GM21526 (cell line): ENCODE measurements around the gene ATP9A.

Experiments
- ATAC-seq: cut with Tn5 transposase; IDR thresholded peaks from one replicate; pipeline ENCODE4 v1.9.1; 2021; ENCODE audit warnings: moderate library complexity; ENCODE audit not compliant: unreplicated experiment, low FRiP score

ATP9A gene

DNA sequence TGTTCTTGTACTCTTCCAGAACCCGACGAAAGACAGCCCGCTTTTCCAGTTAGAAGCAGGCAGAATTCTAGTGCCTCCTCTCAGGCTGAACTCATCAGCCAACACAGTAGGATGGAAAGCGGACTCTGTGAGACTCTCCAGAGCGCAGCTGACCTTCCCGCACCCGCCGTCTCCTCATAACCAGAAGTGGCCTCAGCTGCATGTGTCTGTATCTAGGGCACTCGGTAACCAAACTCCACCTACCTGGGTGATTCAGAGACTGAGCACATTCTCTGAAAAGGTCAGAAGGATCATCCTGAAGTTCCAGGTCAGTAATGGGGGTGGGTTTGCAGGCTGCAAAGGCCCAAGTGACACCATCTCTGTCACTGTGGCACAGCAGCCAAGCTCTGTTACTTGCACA is 158.9 kb downstream of the ATP9A start:
- no peak for ATAC-seq

DNA sequence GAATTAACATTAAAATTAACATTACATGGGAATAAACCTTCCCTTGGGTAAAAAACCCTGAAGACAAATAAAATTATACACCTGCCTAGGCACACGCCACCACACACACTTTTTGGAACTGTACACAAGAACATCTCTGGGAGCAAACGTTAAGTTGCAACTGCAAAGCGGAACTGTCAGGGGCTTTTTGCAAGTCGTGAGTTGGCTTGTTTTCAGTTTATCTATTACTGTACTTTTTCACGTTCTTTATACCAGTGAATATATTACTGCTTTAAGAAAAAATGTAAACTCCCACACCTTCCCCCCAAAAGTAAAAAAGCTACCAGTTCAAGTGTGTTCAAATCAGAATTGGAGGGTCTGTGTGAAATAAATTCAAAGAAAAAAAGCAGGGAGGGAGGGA is 160.1 kb downstream of the ATP9A start:
- ATAC-seq: no peak

DNA sequence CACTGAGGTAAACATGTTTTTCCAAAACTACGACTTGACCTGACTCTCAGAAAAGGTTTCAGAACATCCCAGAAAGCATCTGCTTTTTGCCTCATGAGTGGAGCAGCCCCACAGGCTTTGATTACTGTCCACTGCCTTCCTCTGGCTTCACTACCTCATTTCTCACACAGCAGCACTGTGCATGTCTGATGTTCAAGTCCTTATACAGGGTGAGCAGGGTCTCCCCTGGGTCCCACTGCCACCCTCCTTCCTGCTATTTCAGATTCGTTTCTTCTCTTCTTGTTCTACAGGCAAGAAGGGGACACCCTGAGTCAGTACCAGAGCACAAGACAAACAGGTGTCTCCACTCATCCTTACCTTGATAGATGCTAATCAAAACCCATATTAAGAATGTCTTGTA is 161.0 kb downstream of the ATP9A start:
- no peak for ATAC-seq

DNA sequence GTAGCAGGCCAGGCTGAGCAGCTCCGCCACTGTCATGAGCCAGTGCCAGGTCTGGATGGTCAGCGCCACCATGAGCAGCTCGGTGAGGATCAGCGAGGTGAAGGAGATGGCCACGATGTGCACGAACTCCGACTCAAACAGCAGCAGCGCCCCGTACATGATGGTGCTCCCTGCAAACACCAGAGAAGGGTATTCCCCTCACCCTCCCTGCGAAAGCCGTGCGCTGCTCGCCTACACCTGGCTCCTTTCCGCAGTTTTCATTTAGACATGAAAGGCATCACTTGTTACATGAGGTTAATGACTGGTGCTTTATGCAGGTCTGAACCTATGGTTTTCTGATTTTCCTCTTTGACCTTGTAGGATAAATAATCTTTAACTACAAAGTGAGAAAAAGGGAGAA is 163.3 kb downstream of the ATP9A start:
- ATAC-seq: no peak

DNA sequence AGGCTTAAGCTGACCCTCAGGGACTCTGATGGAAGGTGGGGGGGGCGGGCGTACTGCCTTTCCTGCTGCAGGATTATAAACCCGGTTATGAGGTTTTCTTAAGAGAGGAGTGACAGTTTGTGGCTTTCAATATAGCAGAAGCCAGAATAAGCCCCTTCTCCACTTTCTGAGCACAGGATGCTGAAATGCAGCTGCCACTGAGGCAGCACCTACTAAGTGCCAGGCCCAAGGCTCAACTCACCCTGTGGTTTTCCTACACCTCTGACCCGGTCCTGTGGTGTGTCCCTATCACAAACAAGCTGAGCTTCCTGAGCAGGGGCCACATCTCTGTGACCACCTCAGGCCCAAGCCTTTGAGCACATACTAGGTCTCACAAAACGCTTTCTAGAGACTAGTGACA is 166.1 kb downstream of the ATP9A start:
- ATAC-seq: no peak

DNA sequence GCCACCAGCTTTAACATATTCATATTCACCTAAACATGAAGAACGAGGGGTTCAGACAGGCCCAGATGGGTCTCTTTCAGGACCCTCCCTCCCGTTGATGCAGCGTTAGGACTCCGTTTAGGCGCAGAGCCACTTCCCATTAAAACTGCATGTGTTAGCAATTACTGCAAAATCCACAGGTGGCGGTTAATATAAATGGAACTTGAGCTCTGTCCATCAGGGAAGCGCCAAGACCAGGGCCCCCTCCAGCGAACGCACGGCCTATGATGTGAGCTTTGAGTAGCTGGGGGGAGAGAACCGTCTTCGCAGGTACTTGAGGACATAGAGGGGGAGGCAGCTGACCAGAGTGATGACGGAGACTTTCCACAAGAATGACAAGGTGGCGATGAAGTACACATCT is 167.2 kb downstream of the ATP9A start:
- ATAC-seq: no peak

DNA sequence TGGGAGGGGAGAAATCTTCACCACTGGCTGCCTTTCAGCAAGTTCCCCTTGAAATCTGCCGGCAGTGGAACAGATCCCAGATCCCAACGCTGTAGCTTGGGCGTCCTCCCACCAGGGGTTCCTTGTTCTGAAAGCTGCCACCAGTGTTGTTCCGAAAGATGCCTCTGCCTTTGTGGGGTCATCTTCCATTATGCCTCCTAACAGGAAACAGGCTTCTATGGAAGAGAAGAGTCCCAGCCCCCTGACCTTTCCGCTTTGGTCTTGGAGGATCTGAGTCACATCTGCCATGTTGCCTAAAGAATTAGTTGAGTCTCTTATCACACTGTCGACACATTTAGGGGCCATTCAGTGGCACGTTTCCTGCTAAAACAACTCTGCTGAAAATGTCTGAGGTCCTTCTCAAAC is 168.2 kb downstream of the ATP9A start:
- no peak for ATAC-seq

DNA sequence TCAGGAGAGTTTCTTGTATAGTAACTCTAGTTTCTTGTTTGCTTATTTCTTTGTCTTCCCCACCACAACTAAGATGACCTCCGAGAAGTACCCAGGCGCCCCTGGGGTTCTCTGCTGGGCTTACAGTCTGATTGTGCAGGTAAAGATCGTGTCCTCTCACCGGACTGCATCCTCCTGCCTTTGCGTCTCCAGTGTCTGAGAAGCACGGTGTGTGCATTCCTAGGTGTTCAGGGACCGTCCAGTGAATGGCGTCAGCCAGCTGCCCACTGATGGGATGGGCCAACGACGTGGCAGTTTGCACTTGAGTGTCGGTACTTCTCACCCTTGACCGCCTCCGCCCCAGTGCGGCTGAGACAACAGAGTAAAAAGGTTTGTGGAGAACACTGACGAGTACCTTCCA is 169.6 kb downstream of the ATP9A start:
- no peak for ATAC-seq

DNA sequence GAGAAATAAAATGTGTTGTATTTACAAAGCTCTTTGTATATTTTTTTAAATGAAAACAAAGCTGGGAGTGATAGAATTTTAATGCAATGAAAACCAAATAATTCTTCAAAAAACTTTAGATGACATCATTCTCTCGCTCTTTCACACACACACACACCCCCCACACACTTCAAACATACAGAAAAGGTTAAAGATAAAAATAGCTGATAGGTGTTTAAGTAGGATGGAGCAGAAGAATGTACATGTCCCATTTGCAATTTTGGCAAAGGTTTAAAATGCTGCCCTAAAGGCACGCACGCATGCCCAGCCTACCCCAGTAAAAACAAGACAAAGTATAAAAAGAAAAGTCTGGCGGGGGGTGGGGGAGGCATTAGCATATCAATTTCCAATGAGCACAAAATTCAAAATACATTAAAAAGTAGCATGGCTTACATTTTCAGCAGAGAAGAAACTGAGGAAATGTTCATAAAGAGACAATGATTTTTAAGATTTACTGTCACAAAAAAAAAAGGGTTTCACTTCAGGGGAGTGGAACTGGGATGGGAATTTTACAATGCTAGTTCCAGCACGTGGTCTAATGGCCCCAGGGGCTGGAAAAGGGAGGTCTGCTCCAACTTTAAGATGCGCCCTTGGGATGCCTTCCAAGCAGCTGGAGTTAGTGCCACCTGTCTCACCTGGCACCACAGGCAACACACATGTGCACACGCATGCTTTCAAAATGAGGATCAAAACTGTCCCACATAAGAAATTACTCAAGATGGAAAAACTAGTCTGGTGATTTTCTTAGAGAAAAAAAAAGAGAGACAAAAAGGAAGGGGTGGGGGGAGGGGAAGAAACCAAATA is 170.6 kb downstream of the ATP9A start:
- no peak for ATAC-seq

DNA sequence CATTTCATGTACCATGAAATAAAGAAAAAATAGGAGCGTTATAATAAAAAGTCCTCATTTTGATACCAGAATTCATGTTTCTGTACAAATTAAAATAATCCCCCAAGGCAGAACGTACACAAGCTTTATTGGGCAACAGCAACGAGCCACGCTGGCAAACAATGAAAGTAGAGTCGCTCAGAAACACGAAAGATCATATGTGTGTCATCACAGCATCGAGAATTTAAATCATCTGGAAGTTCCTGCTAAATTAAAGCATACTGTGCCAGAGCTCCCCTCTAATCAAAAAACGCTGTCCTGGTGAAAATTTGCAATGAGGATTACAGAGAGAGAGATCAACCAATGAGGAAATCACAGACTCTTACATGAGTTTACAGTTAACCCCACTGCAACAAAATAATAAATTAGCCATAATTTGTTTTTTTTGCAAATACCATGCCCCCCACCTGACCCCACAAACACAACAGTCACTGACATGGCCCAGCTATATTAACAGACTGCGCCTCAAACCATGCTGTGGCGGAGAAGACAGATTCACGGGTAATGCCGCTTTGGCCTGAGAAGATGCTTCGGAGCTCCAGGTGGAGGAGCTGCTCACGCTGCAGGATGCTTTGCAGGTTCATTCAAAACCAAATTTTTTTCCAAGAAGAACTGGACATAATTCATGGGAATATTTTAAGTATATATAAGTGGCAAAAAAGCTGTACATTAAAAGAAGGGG is 171.4 kb downstream of the ATP9A start:
- ATAC-seq: no peak

DNA sequence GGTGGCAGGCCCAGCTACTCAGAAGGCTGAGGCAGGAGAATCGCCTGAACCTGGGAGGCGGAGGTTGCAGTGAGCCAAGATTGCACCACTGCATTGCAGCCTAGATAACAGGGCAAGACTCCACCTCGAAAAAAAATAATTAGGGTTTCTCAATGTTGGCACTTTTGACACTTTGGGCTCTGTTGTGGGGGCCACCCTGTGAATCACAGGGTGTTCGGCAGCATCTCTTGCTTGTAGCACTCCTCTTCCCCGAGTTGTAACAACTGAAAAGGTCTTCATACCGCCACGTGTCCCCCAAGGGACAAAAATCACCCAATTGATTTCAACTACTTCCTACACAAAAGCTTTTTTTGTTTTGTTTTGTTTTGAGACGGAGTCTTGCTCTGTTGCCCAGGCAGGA is 172.4 kb downstream of the ATP9A start:
- no peak for ATAC-seq

DNA sequence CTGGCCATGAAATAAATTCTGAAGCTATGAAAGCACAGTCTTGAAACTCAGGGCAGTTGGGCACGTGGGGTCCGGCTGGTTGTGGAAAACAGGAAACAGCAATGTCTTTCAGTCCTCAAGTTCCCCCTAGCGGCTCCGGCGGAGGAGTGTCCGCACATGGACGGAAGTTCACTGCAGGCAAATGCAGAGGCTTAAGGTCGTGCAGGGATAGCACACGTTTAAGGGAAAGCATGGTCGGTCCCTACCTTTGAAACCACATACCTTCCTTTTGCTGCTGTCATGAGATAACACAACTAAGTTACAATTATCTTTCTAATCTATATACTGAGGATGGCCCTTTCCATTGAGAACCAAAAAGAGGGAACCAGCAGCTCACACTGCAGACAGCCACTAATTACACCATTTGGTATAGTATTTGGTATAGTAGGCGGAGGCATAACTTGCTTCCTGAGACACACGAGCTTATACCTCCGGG is 173.1 kb downstream of the ATP9A start:
- ATAC-seq: peak; percentile 94

DNA sequence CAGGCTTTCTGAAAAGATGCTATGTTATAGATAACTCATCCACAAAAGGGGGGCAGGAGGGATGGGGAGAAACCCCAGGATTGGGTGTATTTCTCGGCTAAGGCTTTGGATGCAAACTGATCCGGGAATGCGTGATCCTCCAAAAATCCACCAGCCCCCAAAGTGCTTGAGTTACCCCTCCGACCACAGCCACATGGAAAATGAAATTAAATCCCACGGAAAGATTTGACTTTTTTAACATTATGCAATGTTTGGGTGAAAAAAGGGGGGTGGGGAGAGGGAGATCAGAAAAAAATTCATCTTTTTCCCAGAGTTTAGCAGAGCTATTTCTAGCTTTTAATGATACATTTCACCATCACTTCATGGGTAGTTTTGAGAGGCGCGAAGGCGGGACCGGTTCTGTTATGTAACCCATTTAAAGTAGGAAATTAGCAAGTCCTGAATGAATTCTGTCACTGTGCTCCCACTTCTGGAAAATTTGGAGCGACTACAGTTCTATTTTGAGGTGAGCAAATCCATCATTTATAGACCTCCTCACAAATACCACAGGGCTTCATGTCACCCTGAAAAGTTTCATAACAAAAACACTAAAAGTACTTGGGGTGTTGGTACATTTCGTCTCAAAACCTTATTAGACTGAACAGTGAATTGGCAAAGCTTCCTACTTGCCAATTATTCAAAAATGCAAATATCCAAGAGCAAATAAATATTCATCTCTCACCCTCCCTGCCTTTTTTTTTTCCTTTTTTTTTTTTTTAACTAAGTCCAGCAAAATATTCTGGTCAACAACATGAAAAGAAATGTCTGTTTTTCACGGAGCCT is 173.7 kb downstream of the ATP9A start:
- ATAC-seq: no peak

DNA sequence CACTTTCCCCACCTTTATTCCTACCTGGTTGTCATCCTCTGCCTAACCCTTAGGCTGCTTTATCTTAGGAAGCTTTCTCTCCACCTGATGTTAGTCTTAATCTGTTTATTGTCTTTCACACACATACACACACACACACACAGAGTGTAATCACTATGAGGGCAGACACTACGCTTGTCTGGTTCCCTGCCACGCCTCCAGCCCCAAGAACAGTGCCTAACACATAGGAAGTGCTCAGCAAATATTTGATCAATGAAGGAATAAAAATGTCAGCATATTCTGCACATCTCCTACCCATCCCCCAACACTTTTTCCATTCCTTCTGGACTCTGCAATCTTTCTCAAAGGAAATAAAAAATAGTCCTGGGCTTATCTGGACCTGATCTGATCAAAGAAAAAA is 174.6 kb downstream of the ATP9A start:
- no peak for ATAC-seq

DNA sequence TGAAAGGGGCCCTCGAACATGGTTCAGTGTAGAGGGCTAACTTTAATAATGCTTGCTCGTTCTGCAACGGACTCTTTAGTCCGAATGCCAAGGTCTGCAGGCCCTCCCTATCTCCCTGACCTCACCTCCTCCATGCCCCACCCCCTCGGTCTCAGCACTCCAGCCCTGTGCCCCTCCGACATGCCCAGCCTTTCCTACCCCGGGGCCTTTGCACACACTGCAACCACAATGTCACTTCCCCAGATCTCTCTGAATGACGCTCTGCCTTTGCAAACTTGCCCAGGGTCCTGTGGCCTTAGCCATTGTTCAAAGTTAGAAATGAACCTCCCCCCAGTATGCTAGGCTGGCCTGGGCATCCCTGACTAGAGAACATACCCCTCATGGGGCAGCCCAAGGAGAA is 175.6 kb downstream of the ATP9A start:
- ATAC-seq: no peak

DNA sequence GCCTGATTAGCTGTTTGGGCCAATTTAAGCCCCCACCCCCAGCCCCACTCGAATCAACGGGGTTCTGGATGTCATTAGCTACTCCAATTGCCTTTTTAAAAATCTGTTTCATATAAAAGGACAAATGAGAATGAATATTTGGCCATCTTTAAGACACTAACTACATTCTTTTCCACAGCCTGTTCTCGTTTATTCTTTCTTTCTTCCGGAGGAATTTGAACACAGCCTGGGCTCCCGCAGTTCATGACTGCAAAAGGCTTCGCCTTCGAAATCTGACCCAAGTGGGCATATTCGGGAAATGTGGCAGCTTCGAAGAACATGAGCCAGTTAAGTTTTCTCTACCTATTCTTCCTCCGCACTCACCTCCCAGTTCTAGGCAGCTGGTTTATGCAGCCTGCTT is 176.3 kb downstream of the ATP9A start:
- no peak for ATAC-seq

DNA sequence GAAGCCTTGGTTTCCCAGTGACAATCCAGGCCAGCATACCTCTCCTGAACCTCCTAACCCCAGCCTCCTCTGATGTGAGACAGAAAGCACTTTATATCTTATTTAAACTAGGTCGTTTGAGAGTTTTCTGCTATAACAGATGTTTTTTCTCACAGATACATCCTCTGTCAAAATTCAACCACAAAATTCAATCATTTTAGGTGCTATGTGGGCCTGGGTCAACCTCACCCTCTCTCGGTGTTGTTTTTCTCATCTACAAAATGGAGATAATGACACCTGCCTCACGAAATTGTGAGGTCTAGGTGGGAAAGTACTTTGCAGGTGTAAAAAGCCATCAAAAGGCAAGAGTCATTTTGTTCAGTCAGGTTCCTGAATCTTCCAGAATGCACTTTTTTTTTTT is 179.4 kb downstream of the ATP9A start:
- ATAC-seq: no peak

DNA sequence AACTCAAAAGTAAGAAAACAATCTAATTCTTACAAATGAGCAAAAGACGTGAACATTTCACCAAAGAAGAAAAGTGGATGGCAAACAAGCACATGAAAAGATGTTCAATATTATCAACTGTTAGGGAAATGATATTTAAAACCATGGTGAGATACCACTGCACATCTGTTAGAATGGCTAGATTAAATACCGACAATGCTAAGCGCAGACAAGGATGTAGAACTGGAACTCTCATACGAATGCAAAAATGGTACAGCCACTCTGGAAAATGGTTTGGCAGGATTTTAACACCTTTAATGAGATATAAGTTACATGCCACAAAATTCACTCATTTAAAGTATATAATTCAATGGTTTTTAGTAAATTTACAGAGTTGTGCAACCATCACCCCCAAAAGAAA is 181.0 kb downstream of the ATP9A start:
- no peak for ATAC-seq

DNA sequence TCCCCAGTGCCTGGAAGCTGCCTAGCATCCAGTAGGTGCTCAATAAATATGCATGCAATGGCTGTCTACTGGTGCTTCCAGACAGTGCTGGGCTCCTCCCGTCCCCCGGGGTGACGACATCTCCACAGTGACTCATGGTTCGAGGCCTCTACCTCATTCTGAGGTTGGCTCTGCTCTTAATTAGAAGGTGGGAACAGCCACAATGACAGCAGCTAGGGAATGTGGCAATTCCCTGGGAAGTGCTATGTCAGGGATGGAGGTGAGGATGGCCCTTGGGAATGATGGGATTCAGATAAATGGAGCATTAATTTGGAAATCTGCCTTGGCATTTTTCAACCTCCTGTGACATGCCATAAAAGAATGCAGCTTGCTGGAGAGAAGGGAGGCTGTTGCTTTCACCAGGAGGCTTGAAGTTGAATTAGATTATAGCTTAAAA is 182.2 kb downstream of the ATP9A start:
- no peak for ATAC-seq

DNA sequence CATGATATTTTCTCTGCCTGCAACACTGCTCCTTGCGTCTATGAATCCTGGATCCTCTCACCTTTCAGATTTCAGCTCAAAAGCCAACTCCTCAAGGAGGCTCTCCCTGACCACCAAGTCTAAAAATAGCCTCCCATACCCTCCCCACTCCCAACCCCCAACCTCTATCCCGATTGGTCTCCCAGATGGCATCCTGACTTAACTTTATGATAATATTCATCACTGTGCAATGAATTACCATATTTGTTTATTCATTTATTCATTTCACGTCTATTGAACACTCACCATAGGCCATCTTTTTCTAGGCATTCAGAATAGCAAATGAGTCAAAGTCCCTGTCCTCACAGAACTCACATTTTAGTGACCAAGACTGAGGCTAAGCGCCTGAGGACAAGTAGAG is 183.0 kb downstream of the ATP9A start:
- no peak for ATAC-seq

DNA sequence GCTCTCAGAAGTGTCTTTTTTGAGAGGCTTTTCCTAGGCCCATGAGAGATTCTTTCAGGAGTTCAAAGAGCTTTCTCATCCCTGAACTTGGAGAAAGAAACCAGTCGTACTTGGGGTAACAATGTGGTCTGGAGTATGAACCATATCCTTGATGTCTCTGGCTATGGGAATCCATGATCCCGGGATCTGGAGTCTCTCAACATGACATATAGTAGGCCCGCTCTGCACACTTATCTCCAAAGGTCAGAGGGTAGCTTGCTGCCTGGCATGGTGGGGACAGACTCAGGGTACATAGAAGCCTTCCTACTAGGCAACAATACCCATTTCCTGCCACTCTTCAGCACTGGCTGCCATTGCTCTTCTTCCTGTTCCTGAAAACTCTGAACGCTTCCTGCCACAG is 183.5 kb downstream of the ATP9A start:
- ATAC-seq: no peak
